Body of pancreas (tissue), 4 donors: Measurements from ENCODE around the gene DEDD2. TPM values are rescaled to one million over a fixed set of nuclear protein-coding genes. Genes with fewer than 3 reads are reported as not detected.

ENCODE experiments used
- ATAC-seq: fragments of 150-250 bp; one replicate; pipeline ENCODE4 v1.9.1; 2016
- DNase-seq, 4 donors: peaks; one replicate each; pipeline ENCODE4 v3.0.0-alpha.2; 2019
- H3K27ac ChIP-seq, 4 donors: fragments of 200-600 bp; sonication (generic); 1 replicate in 3 of 4; 2 replicates in 1 of 4; pipeline versions ENCODE4 v1.5.1 to v1.6.1; 2016 to 2019; ENCODE audit warnings: mild to moderate bottlenecking in 1 of 4, mixed read lengths in 1 of 4, moderate library complexity in 1 of 4
- H3K27me3 ChIP-seq, 2 donors: fragments of 200-600 bp; sonication (generic); one replicate each; pipeline ENCODE4 v1.6.0; 2016; ENCODE audit warnings: mild to moderate bottlenecking in 1 of 2
- H3K36me3 ChIP-seq, 2 donors: fragments of 200-600 bp; sonication (generic); replicated peaks in 1 of 2; 2 replicates each; pipeline ENCODE4 v1.5.1; 2016; ENCODE audit warnings: low read depth in 2 of 2; ENCODE audit not compliant: insufficient read depth in 1 of 2
- H3K4me1 ChIP-seq: fragments of 200-600 bp; sonication (generic); one replicate; pipeline ENCODE4 v1.6.0; 2016
- H3K4me3 ChIP-seq, 2 donors: fragments of 200-600 bp; sonication (generic); 1 replicate in 1 of 2; 2 replicates in 1 of 2; pipeline ENCODE4 v1.5.1; 2016 to 2019
- H3K9me3 ChIP-seq, 3 donors: fragments of 200-600 bp; sonication (generic); 1 replicate in 2 of 3; 2 replicates in 1 of 3; pipeline ENCODE4 v1.5.1; 2016
- CTCF ChIP-seq, 7 experiments: fragments of 450-650 bp in 4 of 7; fragments of 200-600 bp in 3 of 7; sonication (generic) in 3 of 7; IDR thresholded peaks; one replicate each; pipeline ENCODE4 v1.5.1; 2016 to 2019; ENCODE audit warnings: antibody characterized with exemption in 7 of 7
- POLR2A ChIP-seq, 3 donors: fragments of 450-650 bp; IDR thresholded peaks; one replicate each; pipeline ENCODE4 v1.6.1; 2016; ENCODE audit warnings: antibody characterized with exemption in 3 of 3, mild to moderate bottlenecking in 2 of 3
- WGBS, 2 donors: methylation state at CpG; one replicate each; pipeline ENCODE4 v1.1.5; 2017; 5-methylcytosine and 5-hydroxymethylcytosine counted together
- intact Hi-C: fragments of 100-400 bp; cut with DNase I; formaldehyde crosslinking; loops from one replicate; pipeline ENCODE4 v1.15.1; 2023
- total RNA-seq, 2 donors: library from RNA; depleted of rRNA; stranded (reverse); fragments of >200 nt; gene quantifications; one replicate each; pipeline ENCODE4 v1.1.0, GENCODE V29; 2016

Gene DEDD2
- total RNA-seq, 2 donors from 2014 or later: 34.8 to 44.2 TPM

DNA sequence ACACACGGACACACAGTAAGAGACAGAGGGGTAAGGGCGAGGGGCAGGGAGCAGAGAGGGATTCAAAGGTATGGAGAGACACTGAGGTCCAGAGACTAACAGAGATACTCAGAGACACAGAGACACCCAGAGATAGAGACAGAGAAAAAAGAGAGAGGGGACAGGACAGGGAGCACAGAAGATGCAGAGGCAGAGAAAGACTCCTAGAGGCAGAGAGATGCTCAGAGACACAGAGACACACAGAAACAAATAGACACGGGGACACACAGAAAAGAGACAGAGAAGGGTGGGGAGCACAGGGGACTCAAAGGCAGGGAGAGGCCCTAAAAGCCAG is 39.8 kb downstream of the DEDD2 start:
- TF ChIP-seq CTCF (IDR thresholded peaks at IDR 0.05) (no peak), POLR2A (IDR thresholded peaks at IDR 0.05) (no peak)
- peaks cover 0 to 28% of the 10 kb centered on the region in 2 donors for H3K27me3 ChIP-seq
- intact Hi-C loops: no loop called here
- no peak overlapping the region for H3K27ac ChIP-seq
- no peak for ATAC-seq
- DNase-seq: no peak
- no peaks in the 10 kb centered on the region for H3K36me3 ChIP-seq
- peaks cover 13% of the 10 kb centered on the region for H3K4me1 ChIP-seq
- H3K9me3 ChIP-seq: no peaks in the 10 kb centered on the region
- no peak overlapping the region for H3K4me3 ChIP-seq
- 21 to 29% methylated on average over 3 of the region's 3 CpGs for WGBS, 2 donors

GRCh38 chr19:42176990-42177685 is 40.3 kb downstream of the DEDD2 start:
- H3K27me3 ChIP-seq: peaks cover 0 to 28% of the 10 kb centered on the region in 2 donors
- no peak overlapping the region for H3K4me3 ChIP-seq
- H3K9me3 ChIP-seq: no peaks in the 10 kb centered on the region
- TF ChIP-seq POLR2A (IDR thresholded peaks at IDR 0.05) (no peak), CTCF (IDR thresholded peaks at IDR 0.05) (peak in 4 of 7 experiments; percentile 16 to 49 (median 42))
- ATAC-seq (peak; percentile 81), DNase-seq (peak; percentile 63 to 76 (median 68))
- no peak overlapping the region for H3K27ac ChIP-seq
- intact Hi-C loops: no loop called here
- peaks cover 13% of the 10 kb centered on the region for H3K4me1 ChIP-seq
- H3K36me3 ChIP-seq: no peaks in the 10 kb centered on the region
- WGBS, 2 donors: 0 to 2% methylated on average over 15 to 56 of the region's 66 CpGs

GRCh38 chr19:42176649-42176989 is 40.9 kb downstream of the DEDD2 start:
- H3K27me3 ChIP-seq: peaks cover 0 to 28% of the 10 kb centered on the region in 2 donors
- intact Hi-C loops: no loop called here
- WGBS, 2 donors: 0% methylated on average over 20 to 30 of the region's 31 CpGs

DNA sequence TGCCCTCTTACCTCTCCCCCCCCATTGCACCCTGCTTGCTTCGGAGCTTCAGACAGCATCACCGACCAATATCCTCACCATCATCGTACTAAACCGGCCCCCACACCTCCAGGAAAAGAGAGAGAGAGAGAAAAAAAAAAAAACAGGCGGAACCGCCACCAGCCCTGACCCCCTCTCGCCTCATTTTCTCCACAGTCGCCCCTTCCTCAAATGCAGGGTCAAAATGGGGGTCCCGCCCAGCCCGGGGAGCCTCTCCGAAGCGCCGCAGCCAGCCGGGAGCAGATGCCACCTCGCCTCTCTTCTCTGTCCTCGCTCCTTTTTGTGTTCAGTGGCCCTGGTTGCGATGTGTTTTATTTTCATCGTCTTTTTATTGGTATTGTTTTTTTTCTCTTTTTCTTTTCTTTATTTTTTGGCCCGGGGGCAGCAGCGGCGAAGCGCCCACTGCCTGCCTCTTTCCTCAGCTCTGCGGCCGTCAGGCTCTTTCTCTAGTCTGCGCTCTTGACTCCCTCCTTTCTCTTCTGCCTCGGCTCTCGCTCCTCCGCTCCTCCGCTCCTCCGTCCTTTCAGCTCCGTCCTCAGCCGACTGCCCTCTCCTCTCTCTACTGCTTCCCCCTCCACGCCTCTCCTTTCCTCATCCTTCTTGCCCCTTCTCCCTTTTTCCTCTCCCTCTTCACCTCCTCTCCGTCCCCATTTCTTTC is 41.4 kb downstream of the DEDD2 start:
- TF ChIP-seq CTCF (IDR thresholded peaks at IDR 0.05): no peak
- Histone ChIP-seq H3K36me3 (no peaks in the 10 kb centered on the region), H3K27ac (no peak overlapping the region), H3K9me3 (no peaks in the 10 kb centered on the region), H3K4me1 (peaks cover 13% of the 10 kb centered on the region), H3K4me3 (peak overlapping the region in 1 of 2 donors; percentile 18), H3K27me3 (peaks cover 0 to 28% of the 10 kb centered on the region in 2 donors)
- 4 to 5% methylated on average over 34 of the region's 34 CpGs for WGBS, 2 donors
- intact Hi-C loops: no loop called here
- no peak for ATAC-seq
- DNase-seq: no peak

More at GRCh38 chr19:42176649-42176989, 40.9 kb downstream of the DEDD2 start:
- Histone ChIP-seq H3K36me3 (no peaks in the 10 kb centered on the region), H3K27ac (no peak overlapping the region), H3K4me3 (peak overlapping the region in 1 of 2 donors; percentile 18), H3K4me1 (peaks cover 13% of the 10 kb centered on the region), H3K9me3 (no peaks in the 10 kb centered on the region)
- no peak for TF ChIP-seq CTCF (IDR thresholded peaks at IDR 0.05)
- DNase-seq (no peak), ATAC-seq (peak; percentile 62)
